Measurements from ENCODE around the gene PNLIP.

Gene PNLIP

DNA sequence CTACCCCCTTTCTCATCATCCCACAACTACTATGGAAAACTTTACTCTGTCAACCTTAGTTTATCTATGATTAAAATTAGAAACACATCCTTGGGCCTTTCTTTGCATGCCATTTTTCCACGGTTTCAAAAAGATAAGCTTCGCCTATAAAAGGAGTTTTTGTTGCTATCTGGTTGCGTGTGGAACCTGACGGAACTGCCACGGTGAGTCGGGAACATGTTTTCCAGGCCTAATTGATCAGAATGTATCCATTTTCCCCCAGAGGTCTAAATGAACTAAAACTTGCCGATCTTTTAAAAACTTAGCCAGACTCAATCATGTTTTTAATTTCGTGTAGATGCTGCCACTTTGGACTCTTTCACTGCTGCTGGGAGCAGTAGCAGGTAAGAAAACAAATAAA is at the start of gene PNLIP:
Gene PNLIP, plus strand, starts transcription at position 176 of the 400 bp plus-strand sequence. Its CDS starts 162 bp downstream, at position 338.
- no peak for DNase-seq (ENCODE audit: low spot score)

DNA sequence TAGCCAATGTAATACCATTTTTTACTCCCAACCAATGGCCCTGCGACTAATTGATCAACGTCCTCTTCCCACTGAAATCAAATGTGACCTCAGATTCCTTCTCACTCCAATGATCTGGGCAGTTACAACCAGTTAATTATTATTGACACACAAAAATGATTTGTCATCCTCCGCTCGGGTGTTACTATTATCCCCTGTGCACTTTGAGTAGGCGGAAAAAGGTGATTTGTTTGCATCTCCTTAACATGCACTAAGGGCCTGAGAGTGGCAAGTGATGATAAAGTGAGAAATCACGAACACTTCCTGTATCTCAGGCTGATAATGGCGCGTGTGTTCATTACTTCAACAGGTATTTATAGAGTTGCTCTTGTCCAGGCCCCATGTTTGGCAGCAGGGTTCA is 40.9 kb upstream of the PNLIP start:
- no peak for DNase-seq (ENCODE audit: low spot score)

DNA sequence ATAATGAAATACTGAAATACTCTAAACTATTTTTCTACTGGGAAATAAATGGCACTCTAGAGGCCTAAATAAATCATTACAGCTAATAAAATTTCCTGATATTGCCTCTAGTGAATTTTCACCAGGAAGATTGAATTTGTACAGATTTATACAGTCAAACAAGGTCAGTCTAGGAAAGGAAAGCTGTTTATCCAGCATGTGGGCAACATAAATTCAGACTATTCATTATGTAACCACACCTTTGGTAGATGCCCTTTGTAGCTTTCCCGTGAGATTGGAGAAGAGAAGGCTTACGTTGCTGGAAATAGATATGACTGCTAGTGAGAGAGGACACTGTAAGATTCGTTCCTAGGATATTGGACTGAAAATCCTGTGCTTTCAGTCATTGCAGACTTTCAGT is 35.2 kb upstream of the PNLIP start:
- DNase-seq (ENCODE audit: low spot score): no peak

DNA sequence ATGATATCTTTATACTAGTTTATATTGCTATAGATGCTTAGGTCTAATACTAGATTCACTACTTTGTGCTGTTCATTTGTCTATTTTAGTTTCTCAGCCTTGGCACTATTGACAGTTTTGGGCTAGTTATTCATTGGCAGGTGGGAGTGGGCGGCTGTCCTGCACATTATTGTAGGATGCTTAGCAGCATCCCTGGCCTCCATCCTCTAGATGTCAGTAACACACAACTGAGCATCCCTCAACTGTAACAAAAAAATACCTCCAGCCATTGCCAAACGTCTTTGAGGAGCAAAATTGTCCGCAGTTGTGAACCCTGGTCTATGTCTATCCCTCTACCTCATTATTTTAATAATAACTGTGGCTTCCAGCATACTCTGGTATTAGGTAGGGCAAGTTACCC is 34.4 kb upstream of the PNLIP start:
- DNase-seq (ENCODE audit: low spot score): peak; percentile 12

DNA sequence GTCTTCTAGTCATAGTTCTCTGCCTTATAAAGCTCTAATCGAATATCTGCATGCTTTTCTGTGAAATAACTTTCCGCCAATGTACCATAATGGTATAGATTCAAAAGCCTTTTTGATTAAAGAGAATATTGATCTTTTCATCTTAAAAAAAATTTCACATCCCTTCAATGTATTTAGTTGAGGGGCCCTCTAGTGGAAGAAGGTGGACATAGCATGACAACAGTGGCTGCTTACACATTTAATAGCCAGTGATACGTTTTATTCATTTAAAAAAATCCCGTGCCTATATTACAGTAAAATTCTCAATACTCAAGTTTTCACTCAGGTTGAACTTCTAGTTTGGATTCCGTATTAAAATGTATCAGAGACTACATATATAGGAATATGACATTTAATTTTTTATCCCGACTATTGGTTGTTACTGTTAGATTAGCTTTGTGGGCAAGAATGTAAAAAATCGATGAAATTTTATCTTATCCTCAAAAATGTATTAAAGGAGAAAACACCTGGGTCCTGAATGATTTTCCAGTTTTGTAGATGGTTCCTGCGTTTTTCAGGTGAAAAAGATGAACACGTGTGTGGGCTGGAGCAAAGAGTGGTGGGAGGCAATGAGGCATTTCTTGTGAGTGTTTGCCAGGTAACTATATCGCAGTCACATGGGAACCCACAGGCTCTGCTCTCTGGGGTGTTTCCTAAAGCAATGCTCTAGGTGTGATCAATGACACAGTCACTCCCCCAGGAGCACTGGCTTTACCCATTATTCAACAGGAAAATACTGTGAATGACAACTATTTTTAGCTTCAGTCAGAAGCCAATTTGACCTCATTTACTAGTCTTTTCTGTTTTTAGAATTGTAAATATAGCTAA is 24.1 kb upstream of the PNLIP start:
- DNase-seq (ENCODE audit: low spot score): peak; percentile 58

DNA sequence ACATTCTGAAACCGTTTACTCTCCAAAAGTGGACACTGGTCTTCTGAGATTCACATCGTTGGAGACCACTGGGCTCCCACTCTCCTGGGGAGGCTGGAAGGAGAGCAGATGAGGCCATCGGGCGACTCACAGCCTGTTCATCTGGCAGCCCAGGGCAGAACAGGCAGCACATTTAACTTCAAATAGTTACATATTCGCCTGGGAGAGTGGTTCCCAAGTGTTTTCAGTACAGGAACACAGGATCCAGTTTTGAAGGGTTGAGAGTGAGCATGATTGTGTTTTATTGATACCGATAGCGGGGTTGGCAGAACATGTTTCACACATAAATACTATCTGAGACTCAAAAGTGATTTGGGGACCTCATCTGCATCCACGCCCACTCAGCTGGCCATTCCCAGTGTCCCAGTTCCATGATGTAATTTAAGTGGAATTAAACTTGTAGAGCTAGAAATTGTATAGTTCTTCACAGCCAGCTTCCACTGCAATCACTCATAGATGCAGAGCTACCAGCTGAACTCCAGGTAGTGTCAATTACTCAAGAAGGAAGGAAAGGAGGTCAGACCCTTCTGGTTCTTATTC is 22.8 kb upstream of the PNLIP start:
- no peak for DNase-seq (ENCODE audit: low spot score)

DNA sequence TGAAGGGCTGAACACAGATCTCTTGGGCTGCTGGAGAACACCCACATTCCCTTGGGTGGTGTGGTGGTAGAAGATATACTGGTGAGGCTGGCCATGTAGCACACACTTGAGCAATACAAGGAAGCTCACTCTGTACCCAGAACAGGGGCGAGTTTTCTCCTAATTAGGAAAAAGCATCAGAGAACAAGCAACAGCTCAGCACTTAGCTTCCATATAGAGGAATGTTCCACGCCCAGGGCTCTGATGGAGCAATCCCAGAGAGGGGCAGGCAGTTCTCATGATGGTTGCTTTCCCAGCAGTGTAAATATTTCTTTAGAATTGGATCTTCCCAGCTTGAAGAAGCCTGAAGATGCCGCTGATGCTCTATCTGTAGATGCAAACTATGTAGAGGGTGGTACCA is 21.0 kb upstream of the PNLIP start:
- no peak for DNase-seq (ENCODE audit: low spot score)

DNA sequence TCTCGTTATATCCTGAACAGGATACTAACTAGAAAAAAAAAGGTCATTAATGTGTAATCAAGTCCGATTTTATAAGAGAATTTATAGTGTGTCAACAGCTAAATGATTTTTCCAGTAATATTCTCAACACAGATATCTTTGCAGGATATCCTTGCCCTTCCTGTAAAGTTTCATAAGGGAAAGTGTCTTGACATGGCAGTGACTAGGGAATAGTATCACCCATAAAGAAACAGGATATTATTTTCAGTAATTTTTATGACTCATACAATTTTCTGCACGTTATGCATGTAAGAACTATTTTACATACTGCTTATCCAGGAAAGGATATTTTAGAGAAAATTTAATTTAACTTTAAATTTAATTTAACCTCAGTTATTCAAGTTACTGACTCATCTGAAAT is 19.5 kb upstream of the PNLIP start:
- no peak for DNase-seq (ENCODE audit: low spot score)

DNA sequence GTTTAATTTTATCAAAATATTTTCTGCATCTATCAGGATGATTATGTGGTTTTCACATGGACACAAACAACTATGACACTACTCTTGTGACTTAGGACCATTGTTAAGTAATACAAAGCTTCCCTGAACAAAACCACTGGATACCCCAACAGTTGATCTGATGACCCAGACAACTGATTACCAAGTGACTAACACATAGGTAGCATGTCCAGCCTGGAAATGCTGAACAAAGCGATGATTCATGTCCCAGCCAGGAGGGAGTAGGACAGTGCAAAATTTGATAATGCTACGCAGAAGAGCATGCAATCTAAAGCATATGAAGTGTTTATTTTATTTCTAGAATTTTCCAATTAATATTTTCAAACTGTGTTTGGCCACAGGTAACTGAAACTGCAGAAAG is 8.9 kb upstream of the PNLIP start:
- DNase-seq (ENCODE audit: low spot score): no peak

DNA sequence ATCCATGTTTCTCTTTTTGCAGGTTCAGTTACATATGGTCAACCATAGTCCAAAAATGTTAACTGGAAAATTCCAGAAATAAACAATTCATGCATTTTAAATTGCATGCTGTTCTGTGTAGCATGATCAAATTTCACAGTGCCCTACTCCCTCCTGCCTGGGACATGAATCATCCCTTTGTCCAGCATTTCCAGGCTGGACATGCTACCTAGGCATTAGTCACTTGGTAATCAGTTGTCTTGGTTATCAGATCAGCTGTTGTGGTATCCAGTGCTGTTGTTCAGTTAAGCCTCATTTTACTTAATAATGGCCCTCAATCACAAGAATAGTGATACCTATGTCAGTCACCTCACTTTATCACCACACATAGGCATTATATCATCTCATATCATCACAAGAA is 7.3 kb upstream of the PNLIP start:
- peak; percentile 8 for DNase-seq (ENCODE audit: low spot score)

DNA sequence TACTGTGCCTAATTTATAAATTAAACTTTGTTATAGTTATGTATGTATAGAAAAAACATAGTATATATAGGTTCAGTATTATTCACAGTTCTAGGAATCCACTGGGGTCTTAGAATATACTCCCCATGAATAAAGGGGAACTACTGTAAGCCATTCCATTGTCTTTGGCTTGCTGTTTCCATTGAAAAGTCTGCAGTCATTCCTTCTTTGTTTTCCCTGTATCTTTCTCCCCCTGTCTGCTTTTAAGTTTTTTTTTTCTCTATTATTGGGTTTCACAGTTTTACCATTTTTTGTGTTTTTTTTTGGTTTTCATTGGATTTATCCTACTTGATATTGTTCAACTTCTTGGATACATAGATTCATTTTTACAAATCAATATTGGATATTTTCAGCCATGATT is 6.7 kb upstream of the PNLIP start:
- DNase-seq (ENCODE audit: low spot score): no peak

DNA sequence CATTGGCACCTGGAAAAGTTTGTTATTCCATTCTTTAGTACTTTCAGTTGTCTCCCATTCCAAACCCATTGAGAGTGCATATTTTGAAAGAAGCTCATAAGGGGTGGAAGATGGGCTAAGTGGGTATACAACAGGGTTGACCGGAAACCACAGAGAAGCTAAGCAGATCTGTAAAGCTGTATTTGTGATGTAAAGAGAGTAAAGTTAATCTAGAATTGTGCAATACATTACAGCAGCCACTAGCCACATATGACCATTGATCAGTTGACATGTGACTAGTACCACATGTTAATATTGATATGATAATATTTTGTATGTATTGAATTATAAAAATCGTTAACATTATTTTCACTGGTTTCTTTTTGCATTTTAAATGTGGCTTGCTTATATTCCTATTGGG is 4.9 kb upstream of the PNLIP start:
- DNase-seq (ENCODE audit: low spot score): no peak

DNA sequence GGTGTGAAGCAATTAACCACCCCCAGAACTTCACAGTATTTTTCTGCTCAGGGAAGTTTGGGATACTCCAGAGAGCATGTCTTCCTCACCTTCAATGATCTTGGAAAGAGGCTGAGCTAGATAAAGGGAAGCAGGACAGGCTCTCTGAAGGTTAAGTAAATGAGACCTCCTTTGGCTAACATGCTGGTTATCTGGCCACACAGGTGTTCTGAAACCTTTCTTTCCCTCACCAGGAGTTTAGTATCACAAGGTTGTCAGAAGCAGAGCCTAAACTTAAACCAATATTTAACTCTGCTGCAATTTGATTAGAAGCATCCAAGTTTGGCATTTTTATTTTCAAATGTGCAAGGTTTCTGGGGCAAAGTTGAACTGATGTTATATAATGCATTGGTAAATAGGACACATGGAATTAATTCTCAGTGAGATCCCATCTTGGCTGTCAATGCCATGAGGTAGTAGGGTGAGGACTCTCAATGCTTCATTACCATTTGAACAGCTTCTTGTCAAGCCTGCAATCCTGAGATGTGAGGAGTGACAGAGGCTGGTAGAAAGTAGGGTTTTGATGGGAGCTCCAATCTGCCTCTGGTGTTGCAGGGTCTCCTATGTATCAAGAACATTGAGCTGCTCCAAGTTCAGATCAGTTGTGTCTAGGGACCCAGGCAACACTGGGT is 3.6 kb upstream of the PNLIP start:
- no peak for DNase-seq (ENCODE audit: low spot score)

DNA sequence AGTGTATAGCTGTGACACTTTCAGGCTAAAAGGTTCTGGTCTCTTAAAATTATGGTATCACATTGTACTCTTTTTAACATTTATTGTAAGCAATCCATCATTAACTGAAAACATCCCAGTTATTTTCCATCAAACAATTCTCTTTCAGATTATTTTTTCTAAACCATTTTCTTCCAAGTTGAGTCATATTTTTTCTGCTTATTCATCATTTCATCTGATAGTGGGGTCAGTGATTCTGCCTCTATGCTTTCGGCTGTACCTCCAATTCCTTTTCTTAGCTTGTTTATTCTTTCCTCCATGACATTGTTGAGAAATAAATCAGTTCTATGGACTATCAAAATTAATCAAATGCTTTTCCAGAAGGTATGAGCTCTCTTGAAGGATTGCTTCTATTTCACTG is 609 bp upstream of the PNLIP start:
- no peak for DNase-seq (ENCODE audit: low spot score)

DNA sequence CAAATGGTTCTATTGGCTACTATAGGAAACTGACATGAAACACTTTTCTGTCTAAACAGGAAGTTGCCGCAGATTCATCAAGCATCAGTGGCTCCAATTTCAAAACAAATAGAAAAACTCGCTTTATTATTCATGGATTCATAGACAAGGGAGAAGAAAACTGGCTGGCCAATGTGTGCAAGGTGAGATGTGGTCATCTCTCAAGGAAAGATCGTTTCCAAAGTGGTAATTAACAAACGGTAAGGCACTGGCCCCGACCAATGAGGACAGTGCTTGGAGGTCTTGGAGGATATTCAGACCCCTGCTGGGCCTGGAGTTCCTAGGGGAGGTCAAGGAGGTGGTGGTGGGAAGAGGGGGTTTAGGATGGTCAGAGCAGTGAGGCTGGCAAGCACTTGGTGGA is 2.6 kb downstream of the PNLIP start:
- no peak for DNase-seq (ENCODE audit: low spot score)

DNA sequence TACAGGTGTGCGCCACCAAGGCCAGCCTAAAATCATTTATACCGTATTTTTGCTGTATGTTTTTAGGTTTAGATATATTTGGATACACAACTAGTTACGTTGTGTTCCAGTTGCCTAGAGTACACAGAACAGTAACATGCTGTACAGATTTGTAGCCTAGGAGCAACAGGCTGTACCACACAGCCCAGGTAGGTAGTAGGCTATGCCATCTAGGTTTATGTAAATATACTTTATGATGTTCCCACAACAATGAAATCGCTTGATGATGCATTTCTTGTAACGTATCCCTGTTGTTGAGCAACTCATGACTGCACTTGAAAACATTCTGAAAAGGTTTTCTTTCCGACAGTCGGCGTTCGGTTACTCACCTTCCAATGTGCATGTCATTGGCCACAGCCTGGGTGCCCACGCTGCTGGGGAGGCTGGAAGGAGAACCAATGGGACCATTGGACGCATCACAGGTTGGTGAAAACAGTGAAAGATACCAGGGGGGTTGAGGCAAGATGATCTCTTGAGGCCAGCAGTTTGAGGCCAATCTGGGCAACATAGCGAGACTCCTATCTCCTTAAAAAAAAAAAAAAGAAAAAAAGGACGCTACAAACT is 7.7 kb downstream of the PNLIP start:
- DNase-seq (ENCODE audit: low spot score): no peak

DNA sequence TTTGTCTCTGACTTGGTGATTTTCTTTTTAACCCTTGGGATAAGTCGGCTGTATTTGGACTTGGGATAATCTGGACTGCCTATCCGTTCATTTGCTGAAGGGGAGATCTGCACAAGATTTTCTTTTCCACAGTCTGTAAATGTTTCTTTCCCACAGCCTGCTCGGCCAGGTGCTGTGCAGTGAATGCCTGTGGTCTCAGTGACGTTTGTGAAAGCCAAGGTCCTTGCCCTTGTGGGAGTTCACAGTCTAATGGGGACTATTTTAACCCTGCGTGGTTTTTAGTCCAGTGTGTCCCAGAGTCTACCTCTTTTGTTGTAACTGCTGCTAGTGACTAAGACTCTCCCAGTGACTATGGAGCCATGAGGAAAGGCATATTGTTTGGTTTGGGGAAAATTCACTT is 8.9 kb downstream of the PNLIP start:
- no peak for DNase-seq (ENCODE audit: low spot score)

DNA sequence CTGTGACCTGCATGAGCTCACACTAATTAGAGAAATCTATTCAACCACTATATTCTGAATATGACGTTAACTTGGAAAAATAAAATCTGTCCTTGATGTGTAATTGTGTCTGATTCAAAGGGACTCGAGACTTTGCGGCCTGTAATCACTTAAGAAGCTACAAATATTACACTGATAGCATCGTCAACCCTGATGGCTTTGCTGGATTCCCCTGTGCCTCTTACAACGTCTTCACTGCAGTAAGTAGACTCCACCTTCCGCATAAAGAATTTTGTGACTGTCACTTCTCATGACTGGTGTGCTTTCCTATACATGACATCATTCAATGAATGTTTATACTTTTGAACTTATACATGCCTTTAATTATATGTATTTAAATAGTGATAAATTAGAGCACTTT is 10.1 kb downstream of the PNLIP start:
- no peak for DNase-seq (ENCODE audit: low spot score)

DNA sequence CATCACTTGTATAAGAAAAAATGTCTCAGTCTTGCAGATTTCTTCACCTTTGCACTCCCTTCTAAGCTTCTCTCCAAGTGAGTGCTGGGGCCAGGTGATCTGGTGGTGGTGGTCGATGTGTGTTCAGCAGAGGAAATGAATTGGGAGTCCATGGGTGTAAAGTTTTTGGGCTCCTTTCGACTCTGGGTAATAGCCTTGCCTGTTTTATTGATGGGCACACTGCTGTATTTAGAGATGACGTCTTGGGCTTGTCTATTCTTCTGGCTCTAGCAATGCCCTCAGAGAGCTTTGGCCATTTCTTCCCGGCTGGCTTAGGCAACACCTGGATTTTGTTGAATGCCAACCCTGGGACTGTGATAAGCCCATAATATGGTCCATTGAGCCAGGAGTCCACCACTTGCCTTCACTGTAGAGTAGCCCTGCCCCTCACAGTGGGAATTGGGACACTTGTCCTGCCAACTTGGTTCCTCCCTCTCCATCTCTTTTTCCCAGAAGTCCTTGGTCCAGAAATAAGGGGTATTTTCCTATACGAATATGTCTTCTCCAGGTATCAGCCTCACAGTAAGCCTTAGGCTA is 11.7 kb downstream of the PNLIP start:
- DNase-seq (ENCODE audit: low spot score): no peak

DNA sequence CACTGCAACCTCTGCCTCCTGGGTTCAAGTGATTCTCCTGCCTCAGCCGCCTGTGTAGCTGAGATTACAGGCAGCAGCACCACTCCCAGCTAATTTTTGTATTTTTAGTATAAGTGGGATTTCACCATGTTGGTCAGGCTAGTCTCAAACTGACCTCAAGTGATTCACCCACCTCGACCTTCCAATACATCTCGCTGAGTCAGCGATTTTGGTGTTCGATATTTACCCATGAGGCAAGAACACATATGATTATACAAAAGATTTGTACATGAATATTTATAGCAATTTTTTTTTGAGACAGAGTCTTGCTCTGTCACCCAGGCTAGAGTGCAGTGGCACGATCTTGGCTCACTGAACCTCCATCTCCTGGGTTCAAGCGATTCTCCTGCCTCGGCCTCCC is 19.8 kb downstream of the PNLIP start:
- DNase-seq (ENCODE audit: low spot score): no peak

DNA sequence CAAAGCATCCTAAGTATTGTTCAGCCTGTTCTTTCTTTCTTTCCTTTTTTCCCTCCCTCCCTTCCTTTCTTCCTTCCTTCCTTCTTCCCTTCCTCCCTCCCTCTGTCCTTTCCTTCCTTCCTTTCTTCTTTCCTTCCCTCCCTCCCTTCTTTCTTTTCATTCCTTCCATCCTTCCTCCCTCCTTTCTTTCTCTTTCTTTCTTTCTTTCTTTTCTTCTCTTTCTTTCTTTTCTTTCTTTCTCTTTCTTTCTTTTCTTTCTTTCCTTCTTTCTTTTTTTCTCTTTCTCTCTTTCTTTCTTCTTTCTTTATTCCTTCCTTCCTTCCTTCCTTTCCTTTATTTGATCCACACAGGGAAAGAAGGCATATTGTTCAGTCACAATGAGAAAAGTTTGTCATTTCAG is 21.2 kb downstream of the PNLIP start:
- DNase-seq (ENCODE audit: low spot score): no peak

DNA sequence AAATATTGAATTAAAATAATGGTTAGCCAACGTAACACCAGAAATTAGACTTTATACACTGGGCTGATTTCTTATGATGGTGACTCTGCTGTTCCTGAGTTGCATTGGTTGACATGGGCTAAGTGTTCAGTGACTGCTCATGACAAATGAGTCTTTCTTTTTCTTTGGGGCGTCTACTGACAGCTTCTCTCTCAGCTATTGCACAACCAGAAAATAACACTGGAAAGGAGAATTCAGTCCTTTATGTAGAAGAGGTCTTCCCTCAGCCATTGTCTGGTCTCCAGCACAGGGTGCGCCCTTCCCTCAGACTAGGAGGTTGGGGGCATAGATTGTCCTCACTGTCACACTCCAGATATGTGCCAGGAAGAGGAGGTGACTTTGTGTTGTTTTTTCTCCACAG is 21.6 kb downstream of the PNLIP start:
- DNase-seq (ENCODE audit: low spot score): no peak

DNA sequence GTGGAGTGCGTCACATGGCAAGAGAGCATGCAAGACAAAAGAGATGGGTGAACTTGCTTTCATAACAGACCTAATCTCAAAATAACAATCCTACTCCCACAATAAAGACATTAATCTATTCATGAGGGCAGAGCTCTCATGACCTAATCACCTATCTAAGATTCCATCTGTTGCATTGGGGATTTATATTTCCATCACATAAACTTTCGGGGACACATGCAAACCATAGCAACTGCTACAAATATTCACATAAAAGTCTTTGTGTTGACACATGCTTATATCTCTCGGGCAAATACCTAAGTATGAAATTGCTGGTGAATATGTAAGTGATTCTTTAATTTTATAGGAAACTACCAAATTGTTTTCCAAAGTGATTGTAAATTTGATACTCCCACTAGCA is 29.1 kb downstream of the PNLIP start:
- DNase-seq (ENCODE audit: low spot score): no peak

Data from RKO (cell line).